GM10248 (cell line): ENCODE data around the gene KRTAP9-1.
"Not testable (repeated sequence)": the region's sequence is repeated elsewhere in the genome, so short reads cannot be mapped to it uniquely, and the experiment has no call there.

Source experiments
- CTCF ChIA-PET: fragments of 300-600 bp; sonication (Branson Sonifier 250); formaldehyde crosslinking; extraction: SDS; loops from one replicate; lab custom pipeline; 2021; ENCODE audit warnings: antibody characterized with exemption; lab: Yijun Ruan, JAX
- POLR2A ChIA-PET: fragments of 350-650 bp; sonication (Branson Sonifier 250); formaldehyde crosslinking; extraction: SDS; loops from one replicate; lab custom pipeline; 2020; ENCODE audit warnings: antibody characterized with exemption; lab: Yijun Ruan, JAX
- DNase-seq: peaks from one replicate; pipeline ENCODE4 v3.0.0; 2012; ENCODE audit errors: extremely low spot score
- TF ChIP-seq, protein P1 (sequence below): IDR thresholded peaks from 2 replicates; pipeline ENCODE4 v1.5.1; 2012; ENCODE audit warnings: mild to moderate bottlenecking, low read depth; ENCODE audit errors: extremely low read depth, missing control alignments, control extremely low read depth

Gene KRTAP9-1

DNA sequence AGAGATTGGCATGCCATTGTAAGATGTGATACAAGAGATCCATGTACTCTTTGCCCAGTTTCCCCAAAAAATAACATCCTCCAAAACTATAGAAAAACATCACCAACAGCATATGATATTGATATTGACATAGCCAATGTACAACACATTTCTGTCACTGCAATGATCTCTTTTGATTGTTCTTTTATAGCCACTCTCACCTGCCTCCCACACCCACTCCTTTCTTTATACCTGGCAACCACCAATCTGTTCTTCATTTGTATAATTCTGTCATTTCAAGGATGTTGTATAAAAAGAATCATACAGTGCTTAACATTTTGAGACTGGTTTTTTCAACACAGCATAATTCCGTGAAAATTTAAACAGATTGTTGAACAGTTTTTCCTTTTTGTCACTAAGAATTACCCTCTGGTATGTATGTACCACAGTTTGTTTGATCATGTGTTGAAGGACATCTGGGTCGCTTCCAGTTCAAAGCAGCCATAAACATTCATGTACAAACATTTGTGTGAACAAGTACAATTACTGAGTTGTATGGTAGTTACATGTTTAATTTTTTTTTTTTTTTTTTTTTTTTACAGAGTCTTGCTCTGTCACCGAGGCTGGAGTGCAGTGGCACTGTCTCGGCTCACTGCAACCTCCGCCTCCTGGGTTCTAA lies 9.9 kb downstream of the KRTAP9-1 start:
- CTCF ChIA-PET = no interaction called here
- POLR2A ChIA-PET = no interaction called here
- TF ChIP-seq, protein P1, sequence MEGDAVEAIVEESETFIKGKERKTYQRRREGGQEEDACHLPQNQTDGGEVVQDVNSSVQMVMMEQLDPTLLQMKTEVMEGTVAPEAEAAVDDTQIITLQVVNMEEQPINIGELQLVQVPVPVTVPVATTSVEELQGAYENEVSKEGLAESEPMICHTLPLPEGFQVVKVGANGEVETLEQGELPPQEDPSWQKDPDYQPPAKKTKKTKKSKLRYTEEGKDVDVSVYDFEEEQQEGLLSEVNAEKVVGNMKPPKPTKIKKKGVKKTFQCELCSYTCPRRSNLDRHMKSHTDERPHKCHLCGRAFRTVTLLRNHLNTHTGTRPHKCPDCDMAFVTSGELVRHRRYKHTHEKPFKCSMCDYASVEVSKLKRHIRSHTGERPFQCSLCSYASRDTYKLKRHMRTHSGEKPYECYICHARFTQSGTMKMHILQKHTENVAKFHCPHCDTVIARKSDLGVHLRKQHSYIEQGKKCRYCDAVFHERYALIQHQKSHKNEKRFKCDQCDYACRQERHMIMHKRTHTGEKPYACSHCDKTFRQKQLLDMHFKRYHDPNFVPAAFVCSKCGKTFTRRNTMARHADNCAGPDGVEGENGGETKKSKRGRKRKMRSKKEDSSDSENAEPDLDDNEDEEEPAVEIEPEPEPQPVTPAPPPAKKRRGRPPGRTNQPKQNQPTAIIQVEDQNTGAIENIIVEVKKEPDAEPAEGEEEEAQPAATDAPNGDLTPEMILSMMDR = no peak
- DNase-seq = no peak

- POLR2A ChIA-PET = no interaction called here
- TF ChIP-seq, protein P1 = no peak
- DNase-seq = no peak
- CTCF ChIA-PET = no interaction called here
Measured at GRCh38 chr17:41211845-41212466, 22.3 kb downstream of the KRTAP9-1 start.

DNA sequence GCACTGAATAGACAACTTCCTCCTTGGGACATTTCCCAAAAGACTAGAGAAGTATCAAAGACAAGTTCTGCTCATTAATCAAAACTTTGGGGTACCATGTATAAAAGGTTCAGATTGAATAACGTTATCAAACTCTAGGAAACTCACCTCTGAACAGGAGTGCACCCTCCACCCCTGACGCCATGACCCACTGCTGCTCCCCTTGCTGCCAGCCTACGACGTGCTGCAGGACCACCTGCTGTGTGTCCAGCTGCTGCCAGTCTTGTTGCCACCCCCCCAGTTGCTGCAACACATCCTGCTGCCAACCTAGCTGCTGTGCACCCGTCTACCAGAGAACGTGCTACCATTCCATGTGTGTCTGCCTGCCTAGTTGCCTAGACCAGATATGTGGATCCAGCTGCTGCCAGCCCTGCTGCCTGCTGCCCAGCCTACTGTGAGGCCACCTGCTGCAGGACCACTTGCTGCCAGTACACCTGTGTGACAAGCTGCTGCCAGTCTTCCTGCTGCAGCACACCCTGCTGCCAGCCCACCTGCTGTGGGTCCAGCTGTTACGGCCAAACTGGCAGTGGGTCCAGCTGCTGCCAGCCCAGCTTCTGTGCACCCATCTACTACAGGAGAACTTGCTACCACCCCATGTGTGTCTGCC lies 23.0 kb downstream of the KRTAP9-1 start:
- DNase-seq = no peak
- TF ChIP-seq, protein P1 = no peak
- POLR2A ChIA-PET = interaction anchor here (0.7 kb wide), 1 partner anchor 18 kb away, joined by 7 read pairs; no protein-coding TSS in a partner anchor
- CTCF ChIA-PET = no interaction called here

DNA sequence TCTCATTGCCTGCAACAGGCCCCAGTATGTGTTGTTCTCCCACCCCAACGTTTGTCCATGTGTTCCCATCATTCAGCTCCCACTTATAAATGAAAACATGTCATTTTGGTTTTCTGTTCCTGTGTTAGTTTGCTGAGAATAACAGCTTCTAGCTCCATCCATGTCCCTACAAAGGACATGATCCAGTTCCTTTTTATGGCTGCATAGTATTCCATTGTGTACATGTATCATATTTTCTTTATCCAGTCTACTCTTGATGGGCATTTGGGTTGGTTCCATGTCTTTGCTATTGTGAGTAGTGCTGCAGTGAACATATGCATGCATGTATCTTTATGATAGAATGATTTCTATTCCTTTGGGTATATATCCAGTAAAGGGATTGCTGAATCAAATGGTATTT lies 26.0 kb downstream of the KRTAP9-1 start:
- DNase-seq = no peak
- CTCF ChIA-PET = no interaction called here
- POLR2A ChIA-PET = no interaction called here
- TF ChIP-seq, protein P1 = no peak

DNA sequence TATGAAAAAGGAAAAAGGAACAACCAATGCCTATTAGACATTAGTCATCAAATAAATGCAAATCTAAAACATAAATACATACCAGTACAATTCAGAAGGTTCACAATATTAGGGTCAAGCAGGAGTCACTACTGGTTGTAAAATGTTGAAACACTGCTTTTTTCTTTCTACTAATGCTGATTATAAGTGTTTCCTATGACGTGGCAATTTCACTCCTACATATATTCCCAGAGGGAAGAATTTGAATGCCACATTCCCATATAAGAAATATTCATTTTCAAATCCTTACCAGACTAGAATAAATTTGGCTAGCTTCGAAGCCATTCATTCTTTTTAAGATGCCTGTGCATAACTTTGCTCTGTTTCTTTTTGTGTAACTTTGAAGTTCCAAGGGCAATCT lies 34.1 kb downstream of the KRTAP9-1 start:
- ChIA-PET CTCF (no interaction called here), POLR2A (no interaction called here)
- TF ChIP-seq, protein P1 = no peak
- no peak for DNase-seq

- no peak for DNase-seq
- POLR2A ChIA-PET = no interaction called here
- CTCF ChIA-PET = no interaction called here
- TF ChIP-seq, protein P1 = no peak
Measured at GRCh38 chr17:41226051-41226450, 36.4 kb downstream of the KRTAP9-1 start.

DNA sequence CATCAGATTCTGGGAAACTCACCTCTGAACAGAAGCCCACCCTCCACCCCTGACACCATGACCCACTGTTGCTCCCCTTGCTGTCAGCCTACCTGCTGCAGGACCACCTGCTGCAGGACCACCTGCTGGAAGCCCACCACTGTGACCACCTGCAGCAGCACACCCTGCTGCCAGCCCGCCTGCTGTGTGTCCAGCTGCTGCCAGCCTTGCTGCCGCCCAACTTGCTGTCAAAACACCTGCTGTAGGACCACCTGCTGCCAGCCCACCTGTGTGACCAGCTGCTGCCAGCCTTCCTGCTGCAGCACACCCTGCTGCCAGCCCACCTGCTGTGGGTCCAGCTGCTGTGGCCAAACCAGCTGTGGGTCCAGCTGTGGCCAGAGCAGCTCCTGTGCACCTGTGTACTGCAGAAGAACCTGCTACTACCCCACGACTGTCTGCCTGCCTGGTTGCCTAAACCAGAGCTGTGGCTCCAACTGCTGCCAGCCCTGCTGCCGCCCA lies 37.0 kb downstream of the KRTAP9-1 start, which contains the start of gene KRTAP9-2:
Gene KRTAP9-2, plus strand, starts transcription at position 51 of the 498 bp plus-strand sequence. Its CDS starts 7 bp downstream, at position 58.
- POLR2A ChIA-PET, CTCF ChIA-PET, DNase-seq: not testable (repeated sequence)
